HUES6 (cell line): ENCODE measurements around the gene XPC.
"Not testable (repeated sequence)": the region's sequence is repeated elsewhere in the genome, so short reads cannot be mapped to it uniquely, and the experiment has no call there.

Source experiments
- H3K27ac ChIP-seq: 2 replicates; pipeline ENCODE4 v1.7.0; 2013; ENCODE audit warnings: low read depth, mild to moderate bottlenecking, low read length, inconsistent platforms
- H3K27me3 ChIP-seq: 2 replicates; pipeline ENCODE4 v1.6.1; 2013; ENCODE audit warnings: low read length; ENCODE audit not compliant: control insufficient read depth, insufficient read depth
- H3K36me3 ChIP-seq: 2 replicates; pipeline ENCODE4 v1.6.1; 2013; ENCODE audit warnings: low read length; ENCODE audit not compliant: control insufficient read depth, insufficient read depth
- H3K4me1 ChIP-seq: 2 replicates; pipeline ENCODE4 v1.6.1; 2013; ENCODE audit warnings: low read length; ENCODE audit not compliant: control insufficient read depth, insufficient read depth
- H3K4me3 ChIP-seq: 2 replicates; pipeline ENCODE4 v1.5.1; 2013; ENCODE audit warnings: low read depth, low read length
- H3K9ac ChIP-seq: one replicate; pipeline ENCODE4 v1.6.1; 2013; ENCODE audit warnings: mild to moderate bottlenecking, low read length
- H3K9me3 ChIP-seq: 2 replicates; pipeline ENCODE4 v1.6.1; 2013; ENCODE audit warnings: low read depth, low read length; ENCODE audit not compliant: control insufficient read depth, insufficient read depth

XPC gene

DNA sequence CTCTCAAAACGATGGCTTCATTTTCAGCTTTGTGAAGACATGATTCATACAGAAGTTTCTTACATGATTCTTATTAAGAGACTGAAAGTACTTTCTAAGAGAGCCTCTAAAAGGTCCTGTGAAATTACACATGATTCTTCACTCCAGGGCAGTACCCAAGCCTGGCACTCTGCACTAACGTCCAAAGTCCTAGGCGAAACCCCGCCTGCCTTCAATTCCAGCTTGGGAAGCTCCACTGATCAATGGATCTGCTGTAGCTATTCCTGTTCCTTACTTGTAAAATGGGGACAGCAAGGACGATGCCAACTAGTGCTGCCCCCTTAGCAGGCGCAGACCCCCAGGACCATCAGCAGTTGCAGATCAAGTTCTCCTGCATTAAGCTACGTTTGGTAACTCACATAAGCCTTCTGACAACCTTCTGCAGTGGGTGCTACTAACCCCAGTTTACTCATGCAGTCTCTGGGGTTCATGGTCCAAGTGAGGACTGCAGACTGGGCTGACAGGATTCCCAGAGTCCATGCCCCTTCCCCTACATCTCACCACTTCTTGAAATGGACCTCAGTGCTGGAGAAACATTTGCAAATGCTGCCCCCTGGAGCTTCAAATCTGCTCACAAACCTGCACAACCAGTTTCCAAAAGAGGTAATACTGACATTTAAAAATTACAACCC is 64.3 kb downstream of the XPC start:
- Histone ChIP-seq H3K4me1 (peaks cover 6% of the 10 kb centered on the region), H3K36me3 (peaks cover 66% of the 10 kb centered on the region), H3K4me3 (no peak overlapping the region), H3K9me3 (0 out of 2 replicates have a peak, but pooled peaks cover 3% of the 10 kb centered on the region), H3K27ac (no peak overlapping the region), H3K9ac (no peak overlapping the region), H3K27me3 (no peaks in the 10 kb centered on the region)

GRCh38 chr3:14110699-14111098 is 67.7 kb downstream of the XPC start:
- Histone ChIP-seq H3K9me3 (0 out of 2 replicates have a peak, but pooled peaks cover 3% of the 10 kb centered on the region), H3K36me3 (peaks cover 46% of the 10 kb centered on the region), H3K4me1 (peaks cover 2% of the 10 kb centered on the region; the same call in 1 of the 2 replicates), H3K9ac (no peak overlapping the region), H3K4me3 (no peak overlapping the region), H3K27ac (no peak overlapping the region), H3K27me3 (no peaks in the 10 kb centered on the region)

- not testable (repeated sequence) for H3K9ac ChIP-seq, H3K4me1 ChIP-seq, H3K4me3 ChIP-seq, H3K27ac ChIP-seq, H3K27me3 ChIP-seq, H3K9me3 ChIP-seq
- H3K36me3 ChIP-seq: peaks cover 37% of the 10 kb centered on the region
Observed at GRCh38 chr3:14109821-14110220, 68.6 kb downstream of the XPC start.

DNA sequence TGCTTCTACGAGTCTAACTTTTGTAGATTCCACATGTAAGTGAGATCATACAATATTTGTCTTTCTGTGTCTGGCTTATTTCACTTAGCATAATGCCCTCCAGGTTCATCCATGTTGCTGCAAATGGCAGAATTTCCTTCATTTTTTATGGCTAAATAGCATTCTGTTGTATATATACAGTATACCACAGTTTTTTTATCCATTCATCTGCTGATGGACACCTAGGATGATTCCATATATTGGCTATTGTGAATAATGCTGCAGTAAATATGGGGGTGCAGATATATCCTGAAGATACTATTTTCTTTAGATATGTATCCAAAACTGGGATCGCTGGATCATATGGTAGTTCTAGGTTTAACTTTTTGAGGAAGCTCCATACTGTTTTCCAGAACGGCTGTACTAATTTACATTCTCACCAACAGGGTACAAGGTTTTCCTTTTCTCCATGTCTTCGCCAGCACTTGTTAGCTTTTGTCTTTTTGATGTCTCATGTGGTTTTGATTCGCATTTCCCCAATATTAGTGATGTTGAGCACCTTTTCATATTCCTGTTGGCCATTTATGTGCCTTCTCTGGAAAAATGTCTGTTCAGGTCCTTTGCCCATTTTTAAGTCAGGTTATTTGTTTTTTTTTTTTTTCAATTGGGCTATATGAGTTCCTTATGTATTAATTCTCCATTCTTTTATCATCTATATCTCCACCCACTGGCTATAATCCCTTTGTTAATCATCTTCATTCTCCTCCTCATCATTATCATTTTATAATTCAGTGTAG is 80.6 kb downstream of the XPC start:
- no peaks in the 10 kb centered on the region for H3K27me3 ChIP-seq
- no peaks in the 10 kb centered on the region for H3K4me1 ChIP-seq
- H3K9me3 ChIP-seq: peaks cover 4% of the 10 kb centered on the region; the same call in 1 of the 2 replicates
- H3K36me3 ChIP-seq: no peaks in the 10 kb centered on the region
- no peak overlapping the region for H3K9ac ChIP-seq
- no peak overlapping the region for H3K27ac ChIP-seq
- H3K4me3 ChIP-seq: no peak overlapping the region

DNA sequence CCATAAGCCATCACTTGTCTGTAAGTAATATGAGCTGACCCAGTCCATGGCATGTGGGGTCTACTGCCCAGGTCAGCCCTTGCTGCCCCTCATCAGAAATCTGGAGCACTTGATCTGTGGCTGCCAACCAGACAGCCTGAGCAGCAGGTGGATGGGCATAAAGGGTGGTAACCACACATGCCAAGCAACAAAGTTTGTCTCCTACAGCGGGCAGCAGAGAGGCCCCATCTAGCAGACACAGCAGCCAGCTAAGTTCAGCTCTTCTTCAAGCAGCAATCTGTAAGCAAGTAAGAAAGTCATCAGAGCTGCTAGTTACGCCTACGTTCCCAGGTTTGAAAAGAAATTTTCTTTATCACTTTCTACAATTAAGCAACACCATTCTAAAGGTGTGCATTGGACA is 81.7 kb downstream of the XPC start:
- Histone ChIP-seq H3K4me1 (peaks cover 5% of the 10 kb centered on the region), H3K9me3 (peaks cover 4% of the 10 kb centered on the region; the same call in 1 of the 2 replicates), H3K27ac (no peak overlapping the region), H3K27me3 (no peaks in the 10 kb centered on the region), H3K4me3 (no peak overlapping the region), H3K36me3 (no peaks in the 10 kb centered on the region), H3K9ac (no peak overlapping the region)
